Keratinocyte (primary cell): ENCODE measurements around the gene PIK3IP1. TPM values are rescaled to one million over a fixed set of nuclear protein-coding genes. Genes with fewer than 3 reads are reported as not detected.
A peak's percentile ranks its signal among the peaks of the same experiment; 100 is the strongest.

Experiments
- DNase-seq: peaks from one replicate; pipeline ENCODE4 v3.0.0-alpha.2; 2011; ENCODE audit warnings: low read depth, missing footprints, low spot score
- FAIRE-seq: peaks from 2 replicates; lab custom pipeline; 2011; peaks lifted over from hg19 to GRCh38; lab: Jason Lieb, UNC
- H2AFZ ChIP-seq: 2 replicates; pipeline ENCODE4 v1.6.0; 2012; ENCODE audit warnings: low read length, control low read depth, inconsistent platforms; ENCODE audit not compliant: control insufficient read depth
- H3K27ac ChIP-seq: 2 replicates; pipeline ENCODE4 v1.5.1; 2011; ENCODE audit warnings: low read length; ENCODE audit not compliant: control insufficient read depth, insufficient read depth
- H3K27me3 ChIP-seq: 3 replicates; pipeline ENCODE4 v1.6.0; 2011; ENCODE audit warnings: low read length; ENCODE audit not compliant: control insufficient read depth, insufficient read depth; ENCODE audit errors: extremely low read depth
- H3K36me3 ChIP-seq, 2 experiments: 2 replicates in 1 of 2; 3 replicates in 1 of 2; pipeline ENCODE4 v1.5.1; 2011; ENCODE audit warnings: low read length in 2 of 2, mild to moderate bottlenecking in 1 of 2; ENCODE audit not compliant: control insufficient read depth in 2 of 2, insufficient read depth in 2 of 2; ENCODE audit errors: extremely low read depth in 1 of 2
- H3K4me1 ChIP-seq: 3 replicates; pipeline ENCODE4 v1.5.1; 2011; ENCODE audit warnings: low read length; ENCODE audit not compliant: control insufficient read depth, insufficient read depth; ENCODE audit errors: extremely low read depth
- H3K4me2 ChIP-seq: 3 replicates; pipeline ENCODE4 v1.6.0; 2011; ENCODE audit warnings: low read depth, low read length; ENCODE audit not compliant: control insufficient read depth, insufficient read depth; ENCODE audit errors: extremely low read depth
- H3K4me3 ChIP-seq, 3 experiments: fragments of 200-600 bp in 1 of 3; sonication (generic) in 1 of 3; 2 replicates in 2 of 3; 3 replicates in 1 of 3; pipeline ENCODE4 v1.5.1; 2011 to 2016; ENCODE audit warnings: low read length in 3 of 3, mild to moderate bottlenecking in 3 of 3, control low read depth in 2 of 3, inconsistent platforms in 1 of 3, low read depth in 1 of 3, mixed read lengths in 1 of 3, mixed run types in 1 of 3, moderate library complexity in 1 of 3; ENCODE audit not compliant: control insufficient read depth in 2 of 3, insufficient read depth in 2 of 3; ENCODE audit errors: extremely low read depth in 1 of 3
- H3K79me2 ChIP-seq: 2 replicates; pipeline ENCODE4 v1.6.0; 2012; ENCODE audit warnings: low read length; ENCODE audit not compliant: control insufficient read depth, insufficient read depth
- H3K9ac ChIP-seq: 3 replicates; pipeline ENCODE4 v1.6.0; 2011; ENCODE audit warnings: low read length; ENCODE audit not compliant: control insufficient read depth, insufficient read depth; ENCODE audit errors: extremely low read depth
- H3K9me1 ChIP-seq: 3 replicates; pipeline ENCODE4 v1.6.0; 2011; ENCODE audit warnings: low read length; ENCODE audit not compliant: control insufficient read depth, insufficient read depth; ENCODE audit errors: extremely low read depth
- H3K9me3 ChIP-seq: 2 replicates; pipeline ENCODE4 v1.5.1; 2012; ENCODE audit warnings: low read depth, low read length; ENCODE audit not compliant: control insufficient read depth
- H4K20me1 ChIP-seq: 3 replicates; pipeline ENCODE4 v1.6.0; 2011; ENCODE audit warnings: low read length; ENCODE audit not compliant: control insufficient read depth, insufficient read depth; ENCODE audit errors: extremely low read depth
- EZH2 ChIP-seq: IDR thresholded peaks from one replicate; pipeline ENCODE4 v1.6.1; 2012; ENCODE audit warnings: inconsistent platforms, mild to moderate bottlenecking, low read length, moderate library complexity
- dilution Hi-C: fragments of 300-500 bp; cut with MboI; formaldehyde crosslinking; loops from one replicate; pipeline ENCODE4 v1.7.0; 2020; ENCODE audit warnings: low sequenced_read_pairs; ENCODE audit not compliant: extremely low pct_ligation_motif_present
- polyA plus RNA-seq, 5 experiments: library from polyadenylated mRNA; depleted of rRNA in 3 of 5; stranded (reverse) in 3 of 5; stranded (forward) in 1 of 5; unstranded in 1 of 5; fragments of >200 nt; gene quantifications; 1 replicate in 1 of 5; 2 replicates in 3 of 5; 3 replicates in 1 of 5; pipeline versions ENCODE4 v1.2.1 to v1.2.3, GENCODE V29; 2011 to 2012; ENCODE audit warnings: missing spikeins in 2 of 5, low read depth in 1 of 5, low replicate concordance in 1 of 5
- TF ChIP-seq, protein P1 (sequence below), 3 experiments: IDR thresholded peaks in 1 of 3; conservative IDR thresholded peaks in 1 of 3; optimal IDR thresholded peaks in 1 of 3; 2 replicates in 2 of 3; 3 replicates in 1 of 3; pipeline versions ENCODE3 to v1.5.1; 2011; ENCODE audit warnings: low read length in 3 of 3, mild to moderate bottlenecking in 3 of 3, moderate library complexity in 2 of 3, control low read depth in 1 of 3, inconsistent platforms in 1 of 3; ENCODE audit not compliant: insufficient read depth in 2 of 3; ENCODE audit errors: extremely low read depth in 1 of 3

PIK3IP1 gene
- polyA plus RNA-seq, 1 donor (not counting 4 experiments of a cell fraction or from before 2014, with no cell fraction given) = 13.3 TPM

DNA sequence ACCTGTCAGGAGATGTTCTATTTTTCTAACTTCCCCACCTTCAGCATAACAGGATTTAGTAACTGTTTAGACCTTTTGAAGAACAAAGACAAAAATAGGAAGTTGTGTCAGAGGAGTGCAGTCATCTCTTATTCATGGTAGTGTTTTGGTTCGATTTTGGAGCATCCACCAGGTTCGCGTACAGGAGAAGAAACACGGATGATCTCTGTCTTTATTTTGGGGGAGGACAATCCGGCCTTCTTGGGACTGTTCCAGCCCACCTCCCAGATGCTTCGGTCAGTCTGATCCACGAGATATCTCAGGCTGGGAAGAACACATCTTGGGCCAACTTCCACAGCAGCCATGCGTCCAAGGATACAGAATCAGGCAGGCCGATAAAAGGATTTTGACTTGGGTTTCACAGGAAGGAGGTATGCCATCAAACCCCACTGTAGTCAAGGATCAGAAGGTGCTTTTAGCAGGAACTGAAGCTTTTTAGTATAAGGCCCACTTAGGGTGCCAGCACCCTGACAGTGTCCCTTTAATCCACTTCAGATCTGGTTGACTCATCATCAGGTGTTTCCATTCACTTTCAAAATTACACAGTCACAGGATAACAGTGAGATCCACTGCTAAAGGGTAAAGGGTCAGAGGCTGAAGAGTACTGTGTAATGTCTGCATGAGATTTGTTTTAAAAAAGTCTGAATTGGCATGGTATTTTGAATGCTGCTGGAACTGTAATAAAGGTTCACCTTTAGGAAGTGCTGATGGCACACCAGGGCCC, 37.3 kb upstream of the PIK3IP1 start:
- dilution Hi-C loops = no loop called here
- no peaks in the 10 kb centered on the region for H4K20me1 ChIP-seq
- no peak overlapping the region for H3K27ac ChIP-seq
- H3K9me3 ChIP-seq = no peaks in the 10 kb centered on the region
- DNase-seq = no peak
- FAIRE-seq = peak; percentile 34
- H3K36me3 ChIP-seq = peaks cover 1 to 8% of the 10 kb centered on the region in 2 experiments
- peaks cover 43% of the 10 kb centered on the region for H3K4me1 ChIP-seq
- H3K4me2 ChIP-seq = no peak overlapping the region
- no peaks in the 10 kb centered on the region for H3K27me3 ChIP-seq
- H3K9me1 ChIP-seq = no peaks in the 10 kb centered on the region
- no peak overlapping the region for H2AFZ ChIP-seq
- H3K9ac ChIP-seq = no peak overlapping the region
- H3K4me3 ChIP-seq = no peak overlapping the region
- no peak for TF ChIP-seq EZH2
- TF ChIP-seq, protein P1, sequence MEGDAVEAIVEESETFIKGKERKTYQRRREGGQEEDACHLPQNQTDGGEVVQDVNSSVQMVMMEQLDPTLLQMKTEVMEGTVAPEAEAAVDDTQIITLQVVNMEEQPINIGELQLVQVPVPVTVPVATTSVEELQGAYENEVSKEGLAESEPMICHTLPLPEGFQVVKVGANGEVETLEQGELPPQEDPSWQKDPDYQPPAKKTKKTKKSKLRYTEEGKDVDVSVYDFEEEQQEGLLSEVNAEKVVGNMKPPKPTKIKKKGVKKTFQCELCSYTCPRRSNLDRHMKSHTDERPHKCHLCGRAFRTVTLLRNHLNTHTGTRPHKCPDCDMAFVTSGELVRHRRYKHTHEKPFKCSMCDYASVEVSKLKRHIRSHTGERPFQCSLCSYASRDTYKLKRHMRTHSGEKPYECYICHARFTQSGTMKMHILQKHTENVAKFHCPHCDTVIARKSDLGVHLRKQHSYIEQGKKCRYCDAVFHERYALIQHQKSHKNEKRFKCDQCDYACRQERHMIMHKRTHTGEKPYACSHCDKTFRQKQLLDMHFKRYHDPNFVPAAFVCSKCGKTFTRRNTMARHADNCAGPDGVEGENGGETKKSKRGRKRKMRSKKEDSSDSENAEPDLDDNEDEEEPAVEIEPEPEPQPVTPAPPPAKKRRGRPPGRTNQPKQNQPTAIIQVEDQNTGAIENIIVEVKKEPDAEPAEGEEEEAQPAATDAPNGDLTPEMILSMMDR (optimal IDR thresholded peaks at IDR 0.05 in 1 of 3, IDR thresholded peaks at IDR 0.05 in 1 of 3, conservative IDR thresholded peaks at IDR 0.05 in 1 of 3; ENCODE audit: extremely low read depth in 1 of 3, insufficient read depth in 2 of 3, low read length in 3 of 3) = no peak
- no peaks in the 10 kb centered on the region for H3K79me2 ChIP-seq

DNA sequence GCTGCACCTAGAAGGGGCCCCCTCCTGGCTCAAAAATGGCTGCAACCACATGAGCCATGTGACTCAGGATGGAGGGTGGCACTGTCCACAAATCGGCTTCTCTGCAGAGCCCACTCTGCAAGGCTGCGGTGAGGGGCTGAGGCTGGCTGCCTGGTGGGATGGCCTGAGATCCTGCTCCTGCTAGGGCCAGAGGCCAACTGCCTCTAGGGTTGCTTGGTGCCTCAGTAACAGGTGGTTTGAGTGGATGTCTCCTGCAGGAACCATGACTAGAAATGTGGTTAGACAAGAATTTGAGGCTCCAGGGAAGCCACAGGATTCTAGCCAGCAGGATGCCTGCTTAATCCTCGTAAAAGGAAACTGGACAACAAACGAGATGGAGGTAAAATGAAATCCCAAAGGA, 36.7 kb upstream of the PIK3IP1 start:
- peaks cover 39% of the 10 kb centered on the region for H3K4me1 ChIP-seq
- FAIRE-seq (peak; percentile 56), DNase-seq (no peak)
- no peak overlapping the region for H3K9ac ChIP-seq
- H3K9me1 ChIP-seq = no peaks in the 10 kb centered on the region
- peaks cover 1 to 7% of the 10 kb centered on the region in 2 experiments for H3K36me3 ChIP-seq
- H3K27ac ChIP-seq = no peak overlapping the region
- H4K20me1 ChIP-seq = no peaks in the 10 kb centered on the region
- no peak overlapping the region for H3K4me2 ChIP-seq
- no peaks in the 10 kb centered on the region for H3K79me2 ChIP-seq
- no peak overlapping the region for H3K4me3 ChIP-seq
- dilution Hi-C loops = no loop called here
- no peak for TF ChIP-seq EZH2
- TF ChIP-seq, protein P1 (optimal IDR thresholded peaks at IDR 0.05 in 1 of 3, IDR thresholded peaks at IDR 0.05 in 1 of 3, conservative IDR thresholded peaks at IDR 0.05 in 1 of 3; ENCODE audit: extremely low read depth in 1 of 3, insufficient read depth in 2 of 3, low read length in 3 of 3) = no peak
- no peaks in the 10 kb centered on the region for H3K9me3 ChIP-seq
- no peak overlapping the region for H2AFZ ChIP-seq
- no peaks in the 10 kb centered on the region for H3K27me3 ChIP-seq
